ENCODE data around the gene PSMG3. TPM values are rescaled to one million over a fixed set of nuclear protein-coding genes. Genes with fewer than 3 reads are reported as not detected.

Gene PSMG3
- total RNA-seq, 1 experiment from 2014 or later: 63.0 TPM

DNA sequence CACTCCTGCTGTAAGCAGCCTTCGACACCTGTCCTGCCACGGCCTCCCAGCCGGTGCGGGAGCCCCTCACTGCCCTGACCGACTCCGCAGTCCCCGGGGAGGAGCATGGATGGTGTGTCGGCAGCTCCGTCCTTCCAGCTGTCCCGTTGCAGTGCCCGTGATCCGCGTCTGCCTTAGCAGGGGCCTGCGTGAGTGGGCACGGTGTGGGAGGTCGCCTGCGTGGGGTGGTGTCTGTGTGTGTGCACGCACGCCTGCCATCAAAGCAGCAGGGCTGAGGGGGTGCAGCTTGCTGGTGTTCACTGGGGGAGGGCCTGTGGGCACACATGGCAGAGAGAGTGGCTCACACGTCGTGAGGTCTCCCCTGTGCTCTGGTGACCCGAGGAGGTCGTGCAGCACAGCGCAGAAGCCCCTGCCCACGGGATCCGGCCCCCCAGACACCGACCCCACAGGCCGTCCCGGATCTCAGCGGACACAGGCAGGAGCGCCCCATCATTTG, 29.0 kb downstream of the PSMG3 start:
- Histone ChIP-seq H2BK120ac (ENCODE audit: low read depth, low read length, poor library complexity, severe bottlenecking) (no peak overlapping the region), H3K4me1 (ENCODE audit: insufficient read depth, low read length) (no peaks in the 10 kb centered on the region), H3K56ac (ENCODE audit: insufficient read length, low read depth, low read length) (no peak overlapping the region), H2AK5ac (ENCODE audit: insufficient read length, low read length) (no peak overlapping the region), H3K23me2 (ENCODE audit: insufficient read length, low read depth, low read length, poor library complexity, severe bottlenecking) (no peaks in the 10 kb centered on the region), H3K79me1 (ENCODE audit: insufficient read depth, low read depth, low read length, poor library complexity, severe bottlenecking) (no peaks in the 10 kb centered on the region), H3K79me2 (ENCODE audit: insufficient read depth, low read length) (no peaks in the 10 kb centered on the region), H3K9ac (ENCODE audit: extremely low read depth, insufficient read length, low read length) (no peak overlapping the region), H4K5ac (ENCODE audit: insufficient read length, low read depth, low read length) (no peak overlapping the region), H3K18ac (ENCODE audit: insufficient read length, low read depth, low read length) (no peak overlapping the region), H2AFZ (ENCODE audit: low read length) (no peak overlapping the region), H3K14ac (ENCODE audit: insufficient read depth, low read length) (no peak overlapping the region), H3K27me3 (ENCODE audit: insufficient read depth, low read length) (no peaks in the 10 kb centered on the region), H2BK20ac (ENCODE audit: low read depth, low read length, poor library complexity, severe bottlenecking) (no peak overlapping the region), H3K23ac (ENCODE audit: insufficient read length, low read depth, low read length) (no peak overlapping the region), H4K91ac (ENCODE audit: insufficient read length, low read depth, low read length) (no peak overlapping the region), H3K4ac (ENCODE audit: low read depth, low read length) (no peak overlapping the region), H3K27ac (ENCODE audit: insufficient read length, low read depth, low read length) (no peak overlapping the region), H3K4me2 (ENCODE audit: insufficient read depth, insufficient read length, low read length) (no peak overlapping the region), H3K9me3 (ENCODE audit: control insufficient read depth, low read depth, low read length) (no peaks in the 10 kb centered on the region), H3T11ph (ENCODE audit: low read length) (no peak overlapping the region), H4K20me1 (ENCODE audit: control insufficient read depth, insufficient read depth, insufficient read length) (no peaks in the 10 kb centered on the region), H4K8ac (replicated peaks; ENCODE audit: insufficient read length, low read depth, low read length) (no peak overlapping the region), H2BK15ac (ENCODE audit: low read depth, low read length) (no peak overlapping the region), H2BK5ac (ENCODE audit: insufficient read length, low read length) (no peak overlapping the region), H2BK12ac (ENCODE audit: insufficient read length, low read depth, low read length) (no peak overlapping the region)
- no peak overlapping the region; a peak in 2 of 7 replicates for H3K27ac Mint-ChIP-seq
- no CpG with 5 or more reads among the region's 31 CpGs for WGBS (ENCODE audit: extremely low coverage, insufficient read length, low lambda C conversion rate)
- H3K9me3 Mint-ChIP-seq: no peaks in the 10 kb centered on the region
- peaks cover 9 to 13% of the 10 kb centered on the region in 2 experiments for H3K4me1 Mint-ChIP-seq
- H3K36me3 Mint-ChIP-seq (ENCODE audit: insufficient read depth in 1 of 3, low read depth in 3 of 3): peaks cover 3 to 15% (median 6%) of the 10 kb centered on the region in 3 experiments; a peak in 4 of 7 replicates
- no peak overlapping the region for H3K4me3 Mint-ChIP-seq
- TF ChIP-seq, protein P1, sequence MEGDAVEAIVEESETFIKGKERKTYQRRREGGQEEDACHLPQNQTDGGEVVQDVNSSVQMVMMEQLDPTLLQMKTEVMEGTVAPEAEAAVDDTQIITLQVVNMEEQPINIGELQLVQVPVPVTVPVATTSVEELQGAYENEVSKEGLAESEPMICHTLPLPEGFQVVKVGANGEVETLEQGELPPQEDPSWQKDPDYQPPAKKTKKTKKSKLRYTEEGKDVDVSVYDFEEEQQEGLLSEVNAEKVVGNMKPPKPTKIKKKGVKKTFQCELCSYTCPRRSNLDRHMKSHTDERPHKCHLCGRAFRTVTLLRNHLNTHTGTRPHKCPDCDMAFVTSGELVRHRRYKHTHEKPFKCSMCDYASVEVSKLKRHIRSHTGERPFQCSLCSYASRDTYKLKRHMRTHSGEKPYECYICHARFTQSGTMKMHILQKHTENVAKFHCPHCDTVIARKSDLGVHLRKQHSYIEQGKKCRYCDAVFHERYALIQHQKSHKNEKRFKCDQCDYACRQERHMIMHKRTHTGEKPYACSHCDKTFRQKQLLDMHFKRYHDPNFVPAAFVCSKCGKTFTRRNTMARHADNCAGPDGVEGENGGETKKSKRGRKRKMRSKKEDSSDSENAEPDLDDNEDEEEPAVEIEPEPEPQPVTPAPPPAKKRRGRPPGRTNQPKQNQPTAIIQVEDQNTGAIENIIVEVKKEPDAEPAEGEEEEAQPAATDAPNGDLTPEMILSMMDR (conservative IDR thresholded peaks at IDR 0.05): no peak
- no peaks in the 10 kb centered on the region for H3K27me3 Mint-ChIP-seq (ENCODE audit: low read depth)
- DNase-seq: no peak

Measured in H9 (cell line).